ENCODE results near the gene CST9.

GRCh38 chr20:23607497-23608245 is 2.0 kb upstream of the CST9 start:
- no peak for TF ChIP-seq POLR2AphosphoS5 (IDR thresholded peaks at IDR 0.05; ENCODE audit: low read depth, low read length)
- no peak for TF ChIP-seq POLR2A (IDR thresholded peaks at IDR 0.05; ENCODE audit: low read depth, low read length)
